Thyroid gland (tissue), 4 donors: Measurements from ENCODE around the gene SMURF2. TPM values are rescaled to one million over a fixed set of nuclear protein-coding genes. Genes with fewer than 3 reads are reported as not detected.

Experiments used
- DNase-seq, 2 donors: peaks; one replicate each; pipeline ENCODE4 v3.0.0-alpha.2; 2019
- H3K27ac ChIP-seq, 3 donors: fragments of 200-600 bp; sonication (generic); 1 replicate in 2 of 3; 2 replicates in 1 of 3; pipeline ENCODE4 v1.5.1; 2016 to 2019; ENCODE audit warnings: mild to moderate bottlenecking in 1 of 3, moderate library complexity in 1 of 3
- H3K27me3 ChIP-seq: fragments of 200-600 bp; sonication (generic); one replicate; pipeline ENCODE4 v1.5.1; 2019
- H3K36me3 ChIP-seq, 2 donors: fragments of 200-600 bp; sonication (generic); one replicate each; pipeline ENCODE4 v1.5.1; 2016 to 2019
- H3K4me1 ChIP-seq, 2 donors: fragments of 200-600 bp; sonication (generic); one replicate each; pipeline ENCODE4 v1.5.1; 2017 to 2019
- H3K4me3 ChIP-seq, 3 donors: fragments of 200-600 bp; sonication (generic); replicated peaks in 1 of 3; 1 replicate in 2 of 3; 2 replicates in 1 of 3; pipeline ENCODE4 v1.5.1; 2016; ENCODE audit warnings: mild to moderate bottlenecking in 1 of 3
- H3K9me3 ChIP-seq: fragments of 200-600 bp; sonication (generic); one replicate; pipeline ENCODE4 v1.5.1; 2017
- CTCF ChIP-seq, 6 experiments: fragments of 200-600 bp in 3 of 6; fragments of 450-650 bp in 3 of 6; sonication (generic) in 3 of 6; IDR thresholded peaks; one replicate each; pipeline ENCODE4 v1.5.1; 2016 to 2019; ENCODE audit warnings: antibody characterized with exemption in 6 of 6, mild to moderate bottlenecking in 2 of 6, inconsistent platforms in 1 of 6, moderate library complexity in 1 of 6
- POLR2A ChIP-seq, 2 donors: fragments of 450-650 bp; IDR thresholded peaks; one replicate each; pipeline ENCODE4 v1.6.1; 2017; ENCODE audit warnings: antibody characterized with exemption in 2 of 2, mild to moderate bottlenecking in 2 of 2, moderate library complexity in 1 of 2
- WGBS, 2 donors: methylation state at CpG; one replicate each; pipeline ENCODE4 v1.1.5; 2017; 5-methylcytosine and 5-hydroxymethylcytosine counted together
- intact Hi-C: fragments of 100-400 bp; cut with DNase I; formaldehyde crosslinking; loops from one replicate; pipeline ENCODE4 v1.15.1; 2023
- total RNA-seq, 4 donors: library from RNA; depleted of rRNA; stranded (reverse); fragments of >200 nt; gene quantifications; one replicate each; pipeline ENCODE4 v1.2.3, GENCODE V29; 2016

The SMURF2 gene
- total RNA-seq, 4 donors from 2014 or later: 26.3 to 39.0 (median 29.6) TPM

- no peaks in the 10 kb centered on the region for H3K27me3 ChIP-seq
- H3K4me1 ChIP-seq: no peaks in the 10 kb centered on the region
- intact Hi-C loops: no loop called here
- peaks cover 0 to 8% of the 10 kb centered on the region in 2 donors for H3K36me3 ChIP-seq
- TF ChIP-seq CTCF (IDR thresholded peaks at IDR 0.05): no peak
- no peak for TF ChIP-seq POLR2A (IDR thresholded peaks at IDR 0.05)
- DNase-seq: no peak
- WGBS, 2 donors: 85 to 86% methylated on average over 10 of the region's 10 CpGs
- H3K9me3 ChIP-seq: no peaks in the 10 kb centered on the region
- H3K27ac ChIP-seq: no peak overlapping the region
- no peak overlapping the region for H3K4me3 ChIP-seq
Measured at GRCh38 chr17:64599187-64599676, 62.9 kb downstream of the SMURF2 start.

GRCh38 chr17:64598672-64599071 lies 63.4 kb downstream of the SMURF2 start:
- intact Hi-C loops: no loop called here
- H3K9me3 ChIP-seq: no peaks in the 10 kb centered on the region
- DNase-seq: no peak
- H3K4me3 ChIP-seq: no peak overlapping the region
- 85 to 89% methylated on average over 2 of the region's 2 CpGs for WGBS, 2 donors
- TF ChIP-seq CTCF (IDR thresholded peaks at IDR 0.05) (no peak), POLR2A (IDR thresholded peaks at IDR 0.05) (no peak)
- H3K27ac ChIP-seq: no peak overlapping the region
- no peaks in the 10 kb centered on the region for H3K4me1 ChIP-seq
- H3K36me3 ChIP-seq: peaks cover 0 to 8% of the 10 kb centered on the region in 2 donors
- H3K27me3 ChIP-seq: no peaks in the 10 kb centered on the region

GRCh38 chr17:64596988-64597387 lies 65.1 kb downstream of the SMURF2 start:
- Histone ChIP-seq H3K4me3 (no peak overlapping the region), H3K27me3 (no peaks in the 10 kb centered on the region), H3K4me1 (no peaks in the 10 kb centered on the region), H3K9me3 (no peaks in the 10 kb centered on the region), H3K27ac (no peak overlapping the region), H3K36me3 (peaks cover under 1 to 19% of the 10 kb centered on the region in 2 donors)
- no peak for DNase-seq
- 95 to 96% methylated on average over 1 of the region's 1 CpG for WGBS, 2 donors
- intact Hi-C loops: no loop called here
- no peak for TF ChIP-seq CTCF (IDR thresholded peaks at IDR 0.05)
- no peak for TF ChIP-seq POLR2A (IDR thresholded peaks at IDR 0.05)

GRCh38 chr17:64596439-64596838 lies 65.7 kb downstream of the SMURF2 start:
- intact Hi-C loops: no loop called here
- peaks cover 4 to 19% of the 10 kb centered on the region in 2 donors for H3K36me3 ChIP-seq
- H3K27ac ChIP-seq: no peak overlapping the region

GRCh38 chr17:64591944-64592343 lies 70.2 kb downstream of the SMURF2 start:
- WGBS, 2 donors: 94 to 96% methylated on average over 1 of the region's 1 CpG

More at GRCh38 chr17:64596439-64596838, 65.7 kb downstream of the SMURF2 start:
- no peak overlapping the region for H3K4me3 ChIP-seq
- no peaks in the 10 kb centered on the region for H3K4me1 ChIP-seq
- WGBS, 2 donors: 87 to 89% methylated on average over 2 of the region's 2 CpGs
- DNase-seq: no peak
- H3K27me3 ChIP-seq: no peaks in the 10 kb centered on the region
- no peaks in the 10 kb centered on the region for H3K9me3 ChIP-seq
- TF ChIP-seq CTCF (IDR thresholded peaks at IDR 0.05): no peak
- TF ChIP-seq POLR2A (IDR thresholded peaks at IDR 0.05): no peak

More at GRCh38 chr17:64591944-64592343, 70.2 kb downstream of the SMURF2 start:
- DNase-seq: no peak
- intact Hi-C loops: no loop called here
- no peak overlapping the region for H3K4me3 ChIP-seq
- H3K27me3 ChIP-seq: no peaks in the 10 kb centered on the region
- no peaks in the 10 kb centered on the region for H3K9me3 ChIP-seq
- no peaks in the 10 kb centered on the region for H3K4me1 ChIP-seq
- H3K36me3 ChIP-seq: peaks cover 7 to 19% of the 10 kb centered on the region in 2 donors
- H3K27ac ChIP-seq: no peak overlapping the region
- TF ChIP-seq CTCF (IDR thresholded peaks at IDR 0.05): no peak
- TF ChIP-seq POLR2A (IDR thresholded peaks at IDR 0.05): no peak
